Activated CD8-positive, alpha-beta T cell treated with anti-CD3 and anti-CD28 coated beads for 36 hours (primary cell): ENCODE measurements around the gene CCDC86. TPM values are rescaled to one million over a fixed set of nuclear protein-coding genes. Genes with fewer than 3 reads are reported as not detected.
A peak's percentile ranks its signal among the peaks of the same experiment; 100 is the strongest.

ENCODE experiments used
- ATAC-seq: fragments of 200-7000 bp; cut with Tn5 transposase; one replicate; pipeline ENCODE4 v1.10.0; 2021; ENCODE audit warnings: mild to moderate bottlenecking, moderate library complexity
- CTCF ChIA-PET: fragments of 350-600 bp; sonication (Branson Sonifier 250); formaldehyde crosslinking; loops from one replicate; lab custom pipeline; 2021; ENCODE audit warnings: antibody characterized with exemption; lab: Charles Lee
- POLR2A ChIA-PET: fragments of 350-600 bp; sonication (Branson Sonifier 250); formaldehyde crosslinking; loops from one replicate; lab custom pipeline; 2021; ENCODE audit warnings: antibody characterized with exemption; lab: Charles Lee
- DNase-seq: peaks from one replicate; pipeline ENCODE4 v3.0.0-alpha.2; 2020
- H3K27ac Mint-ChIP-seq: one replicate; pipeline ENCODE4 v1.8.0; 2021; ENCODE audit warnings: mild to moderate bottlenecking, mixed read lengths
- H3K27me3 Mint-ChIP-seq: one replicate; pipeline ENCODE4 v1.8.0; 2021; ENCODE audit warnings: mixed read lengths
- H3K36me3 Mint-ChIP-seq: one replicate; pipeline ENCODE4 v1.8.0; 2021; ENCODE audit warnings: low read depth, mixed read lengths
- H3K4me1 Mint-ChIP-seq: one replicate; pipeline ENCODE4 v1.8.0; 2021; ENCODE audit warnings: low read depth, mixed read lengths
- H3K4me3 Mint-ChIP-seq: one replicate; pipeline ENCODE4 v1.8.0; 2021; ENCODE audit warnings: mild to moderate bottlenecking, moderate library complexity, mixed read lengths
- H3K9me3 Mint-ChIP-seq: one replicate; pipeline ENCODE4 v1.8.0; 2021; ENCODE audit warnings: mixed read lengths
- CTCF ChIP-seq: fragments of 200-600 bp; IDR thresholded peaks from one replicate; pipeline ENCODE4 v1.8.0; 2022; ENCODE audit warnings: antibody characterized with exemption, mild to moderate bottlenecking
- intact Hi-C: fragments of 100-400 bp; cut with micrococcal nuclease; formaldehyde crosslinking; loops from one replicate; pipeline ENCODE4 v1.10.0; 2022
- total RNA-seq, 2 experiments: library from RNA; stranded (reverse); gene quantifications; one replicate each; pipeline ENCODE4 v1.2.3, GENCODE V29; 2021

The CCDC86 gene, protein sequence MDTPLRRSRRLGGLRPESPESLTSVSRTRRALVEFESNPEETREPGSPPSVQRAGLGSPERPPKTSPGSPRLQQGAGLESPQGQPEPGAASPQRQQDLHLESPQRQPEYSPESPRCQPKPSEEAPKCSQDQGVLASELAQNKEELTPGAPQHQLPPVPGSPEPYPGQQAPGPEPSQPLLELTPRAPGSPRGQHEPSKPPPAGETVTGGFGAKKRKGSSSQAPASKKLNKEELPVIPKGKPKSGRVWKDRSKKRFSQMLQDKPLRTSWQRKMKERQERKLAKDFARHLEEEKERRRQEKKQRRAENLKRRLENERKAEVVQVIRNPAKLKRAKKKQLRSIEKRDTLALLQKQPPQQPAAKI
- total RNA-seq: 10 to 100 TPM; 48.1 to 51.4 TPM

GRCh38 chr11:60841797-60842667 lies at the start of gene CCDC86:
CCDC86 (plus strand) TSS chr11:60842113; CDS start chr11:60842125, 12 bp downstream.
- intact Hi-C loops: no loop called here
- no peak for TF ChIP-seq CTCF
- Mint-ChIP-seq H3K4me3 (peak within 1 kb of the TSS; percentile 75), H3K36me3 (peaks cover 31% of the 10 kb centered on the region), H3K27me3 (no peaks in the 10 kb centered on the region), H3K27ac (peak within 1 kb of the TSS; percentile 94), H3K4me1 (peaks cover 38% of the 10 kb centered on the region), H3K9me3 (no peaks in the 10 kb centered on the region)
- peak; percentile 96 for DNase-seq
- POLR2A ChIA-PET: interaction anchor here (0.6 to 3.5 kb wide), 4 partner anchors 9 to 551 kb away, joined by 3 to 23 read pairs (median 4); no protein-coding TSS in a partner anchor
- CTCF ChIA-PET: interaction anchor here (1.6 to 5.2 kb wide), 4 partner anchors 11 to 58 kb away, joined by 8 to 51 read pairs (median 16); no protein-coding TSS in a partner anchor
- ATAC-seq: peak; percentile 98

GRCh38 chr11:60792521-60792920 lies 49.4 kb upstream of the CCDC86 start:
- Mint-ChIP-seq H3K4me1 (no peaks in the 10 kb centered on the region), H3K27ac (no peak overlapping the region), H3K9me3 (no peaks in the 10 kb centered on the region), H3K36me3 (no peaks in the 10 kb centered on the region), H3K4me3 (no peak overlapping the region), H3K27me3 (no peaks in the 10 kb centered on the region)
- no peak for DNase-seq
- intact Hi-C loops: no loop called here
- no peak for TF ChIP-seq CTCF
- ATAC-seq: no peak
- ChIA-PET CTCF (interaction anchor here (0.6 to 1.4 kb wide), 2 partner anchors 16 to 30 kb away, joined by 3 to 4 read pairs; no protein-coding TSS in a partner anchor), POLR2A (no interaction called here)

DNA sequence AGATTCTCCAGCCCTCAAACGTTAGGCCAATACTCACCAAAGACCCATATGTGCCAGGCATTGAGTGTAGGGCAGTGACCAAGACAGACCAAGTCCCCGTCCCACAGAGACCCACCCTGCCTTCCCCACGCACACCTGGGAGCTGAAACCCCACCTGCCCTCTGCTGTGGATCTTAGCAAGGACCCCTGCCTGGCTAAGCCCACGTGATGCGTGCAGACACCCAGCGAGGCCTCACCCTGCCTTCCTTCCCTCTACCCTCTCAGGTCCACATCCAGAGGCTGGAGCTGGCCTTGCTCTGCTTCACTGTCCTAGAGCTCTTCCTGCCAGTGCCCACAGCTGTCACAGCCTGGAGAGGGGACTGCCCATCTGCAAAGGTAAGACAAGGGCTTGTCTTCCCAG lies 46.6 kb upstream of the CCDC86 start:
- no peaks in the 10 kb centered on the region for H3K9me3 Mint-ChIP-seq
- H3K27me3 Mint-ChIP-seq: no peaks in the 10 kb centered on the region
- intact Hi-C loops: no loop called here

DNA sequence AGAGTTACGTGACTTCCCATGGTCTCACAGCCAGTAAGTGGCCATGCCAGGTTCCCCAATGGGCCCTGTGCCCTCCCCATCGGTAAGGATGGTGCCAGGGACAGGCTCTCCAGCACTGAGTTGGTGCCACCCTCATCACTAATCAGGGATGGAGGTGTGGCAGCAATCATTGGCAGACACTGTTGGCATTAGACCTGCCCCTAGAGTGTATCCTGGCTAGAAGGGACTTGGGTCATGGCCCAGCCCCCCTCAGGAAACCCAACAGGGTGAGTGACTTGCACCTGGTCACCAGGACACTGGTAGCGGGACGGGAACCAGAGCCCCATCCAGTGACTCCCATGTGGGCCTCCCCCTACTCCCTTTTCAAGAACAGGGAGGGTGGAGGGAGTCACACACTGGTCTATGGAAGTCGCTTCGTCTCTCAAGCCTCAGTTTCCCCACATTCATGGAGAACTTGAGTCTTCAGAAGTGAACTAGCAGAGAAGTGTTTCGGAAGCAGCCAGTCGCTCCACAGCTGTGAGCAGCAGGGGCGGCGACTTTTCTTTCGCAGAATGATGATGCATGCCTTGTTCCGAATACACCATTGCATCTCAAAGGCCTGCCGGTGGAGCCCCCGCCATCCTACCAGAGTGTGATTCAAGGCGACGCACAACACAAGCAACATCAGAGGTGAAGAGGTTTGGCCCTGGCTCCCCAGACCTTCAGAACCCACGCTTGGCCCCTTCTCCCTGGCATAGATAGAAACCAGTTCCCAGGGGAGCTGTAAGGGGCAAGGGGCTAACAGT lies 43.9 kb upstream of the CCDC86 start:
- Mint-ChIP-seq H3K27ac (no peak overlapping the region), H3K4me1 (no peaks in the 10 kb centered on the region), H3K4me3 (no peak overlapping the region), H3K27me3 (no peaks in the 10 kb centered on the region), H3K36me3 (no peaks in the 10 kb centered on the region), H3K9me3 (no peaks in the 10 kb centered on the region)
- intact Hi-C loops: no loop called here
- TF ChIP-seq CTCF: no peak
- ChIA-PET CTCF (interaction anchor here (1.2 to 1.4 kb wide), 2 partner anchors 22 to 33 kb away, joined by 4 to 6 read pairs; no protein-coding TSS in a partner anchor), POLR2A (no interaction called here)
- DNase-seq (no peak), ATAC-seq (no peak)

More for the DNA sequence above, 46.6 kb upstream of the CCDC86 start:
- H3K4me1 Mint-ChIP-seq: no peaks in the 10 kb centered on the region
- ChIA-PET CTCF (interaction anchor here (0.9 to 1.0 kb wide), 2 partner anchors 17 to 20 kb away, joined by 3 to 5 read pairs; no protein-coding TSS in a partner anchor), POLR2A (no interaction called here)
- DNase-seq (no peak), ATAC-seq (no peak)
- no peaks in the 10 kb centered on the region for H3K36me3 Mint-ChIP-seq
- no peak overlapping the region for H3K27ac Mint-ChIP-seq
- TF ChIP-seq CTCF: no peak
- H3K4me3 Mint-ChIP-seq: no peak overlapping the region
